ENCODE results near the gene UGT1A8.

DNA sequence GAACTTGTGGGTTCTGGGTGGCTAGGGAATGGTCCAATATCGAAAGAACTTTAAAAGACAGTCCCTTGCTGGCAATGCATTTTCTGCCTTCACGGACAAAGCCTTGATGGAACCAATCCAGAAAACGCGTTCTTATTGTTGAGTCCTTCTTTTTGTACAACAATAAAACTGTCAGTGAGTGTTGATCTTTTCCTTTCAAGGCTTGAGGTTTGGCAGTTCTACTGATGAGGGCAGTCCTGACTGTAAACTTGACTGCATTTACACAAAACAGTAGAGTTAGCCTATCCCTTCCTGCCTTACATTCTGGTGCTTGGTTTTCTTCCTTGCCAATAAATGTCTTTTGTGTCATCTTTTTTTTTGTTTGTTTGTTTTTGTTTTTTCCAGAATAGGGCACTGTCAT, 61.8 kb downstream of the UGT1A8 start:
- TF ChIP-seq, protein P1, sequence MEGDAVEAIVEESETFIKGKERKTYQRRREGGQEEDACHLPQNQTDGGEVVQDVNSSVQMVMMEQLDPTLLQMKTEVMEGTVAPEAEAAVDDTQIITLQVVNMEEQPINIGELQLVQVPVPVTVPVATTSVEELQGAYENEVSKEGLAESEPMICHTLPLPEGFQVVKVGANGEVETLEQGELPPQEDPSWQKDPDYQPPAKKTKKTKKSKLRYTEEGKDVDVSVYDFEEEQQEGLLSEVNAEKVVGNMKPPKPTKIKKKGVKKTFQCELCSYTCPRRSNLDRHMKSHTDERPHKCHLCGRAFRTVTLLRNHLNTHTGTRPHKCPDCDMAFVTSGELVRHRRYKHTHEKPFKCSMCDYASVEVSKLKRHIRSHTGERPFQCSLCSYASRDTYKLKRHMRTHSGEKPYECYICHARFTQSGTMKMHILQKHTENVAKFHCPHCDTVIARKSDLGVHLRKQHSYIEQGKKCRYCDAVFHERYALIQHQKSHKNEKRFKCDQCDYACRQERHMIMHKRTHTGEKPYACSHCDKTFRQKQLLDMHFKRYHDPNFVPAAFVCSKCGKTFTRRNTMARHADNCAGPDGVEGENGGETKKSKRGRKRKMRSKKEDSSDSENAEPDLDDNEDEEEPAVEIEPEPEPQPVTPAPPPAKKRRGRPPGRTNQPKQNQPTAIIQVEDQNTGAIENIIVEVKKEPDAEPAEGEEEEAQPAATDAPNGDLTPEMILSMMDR (conservative IDR thresholded peaks at IDR 0.05; ENCODE audit: low read depth, low read length) = no peak
- TF ChIP-seq RAD21 (IDR thresholded peaks at IDR 0.05; ENCODE audit: low read length) = no peak
- TF ChIP-seq POLR2A (IDR thresholded peaks at IDR 0.05; ENCODE audit: low read depth, low read length) = no peak
- TF ChIP-seq MAFK (IDR thresholded peaks at IDR 0.05; ENCODE audit: low read depth, low read length) = no peak
- TF ChIP-seq, protein P2, sequence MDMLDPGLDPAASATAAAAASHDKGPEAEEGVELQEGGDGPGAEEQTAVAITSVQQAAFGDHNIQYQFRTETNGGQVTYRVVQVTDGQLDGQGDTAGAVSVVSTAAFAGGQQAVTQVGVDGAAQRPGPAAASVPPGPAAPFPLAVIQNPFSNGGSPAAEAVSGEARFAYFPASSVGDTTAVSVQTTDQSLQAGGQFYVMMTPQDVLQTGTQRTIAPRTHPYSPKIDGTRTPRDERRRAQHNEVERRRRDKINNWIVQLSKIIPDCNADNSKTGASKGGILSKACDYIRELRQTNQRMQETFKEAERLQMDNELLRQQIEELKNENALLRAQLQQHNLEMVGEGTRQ (IDR thresholded peaks at IDR 0.05; ENCODE audit: low read depth, low read length) = no peak
- TF ChIP-seq RCOR1 (IDR thresholded peaks at IDR 0.05; ENCODE audit: insufficient replicate concordance, low read length) = no peak
- no peak for TF ChIP-seq CHD1 (IDR thresholded peaks at IDR 0.05; ENCODE audit: low read depth, low read length)
- TF ChIP-seq MXI1 (IDR thresholded peaks at IDR 0.05; ENCODE audit: borderline replicate concordance, low read depth, low read length) = no peak
- TF ChIP-seq SMC3 (IDR thresholded peaks at IDR 0.05; ENCODE audit: low read depth, low read length) = no peak
- no peak for TF ChIP-seq CEBPB (IDR thresholded peaks at IDR 0.05; ENCODE audit: low read depth, low read length)
- no peak for TF ChIP-seq RFX5 (IDR thresholded peaks at IDR 0.05; ENCODE audit: low read depth, low read length)
- no peak for TF ChIP-seq MAZ (IDR thresholded peaks at IDR 0.05; ENCODE audit: borderline replicate concordance, low read depth, low read length)

Data from IMR-90 (cell line).